ENCODE data around the gene MCTP1. TPM values are rescaled to one million over a fixed set of nuclear protein-coding genes. Genes with fewer than 3 reads are reported as not detected.

Gene MCTP1
- total RNA-seq, 1 experiment from 2014 or later: 5.6 TPM

GRCh38 chr5:95066048-95066447, 218.8 kb downstream of the MCTP1 start:
- H3K4me1 Mint-ChIP-seq: 0 out of 2 replicates have a peak, but pooled peaks cover 6% of the 10 kb centered on the region
- no peaks in the 10 kb centered on the region for H3K36me3 Mint-ChIP-seq
- H3K4me3 Mint-ChIP-seq: no peak overlapping the region
- H3K27me3 Mint-ChIP-seq (ENCODE audit: low read depth): no peaks in the 10 kb centered on the region
- DNase-seq (ENCODE audit: low spot score): no peak
- TF ChIP-seq SMAD4 (CRISPR knock-in tag; IDR thresholded peaks at IDR 0.05) (no peak), IRF2 (CRISPR knock-in tag; IDR thresholded peaks at IDR 0.05; ENCODE audit: borderline replicate concordance, low read depth) (no peak), E2F1 (CRISPR knock-in tag; IDR thresholded peaks at IDR 0.05) (no peak), ATF3 (CRISPR knock-in tag; conservative IDR thresholded peaks at IDR 0.05) (no peak), ELF4 (CRISPR knock-in tag; IDR thresholded peaks at IDR 0.05; ENCODE audit: low read depth) (no peak), ZNF219 (CRISPR knock-in tag; IDR thresholded peaks at IDR 0.05; ENCODE audit: borderline replicate concordance) (no peak), ZNF425 (CRISPR knock-in tag; conservative IDR thresholded peaks at IDR 0.05) (no peak), ZNF121 (CRISPR knock-in tag; IDR thresholded peaks at IDR 0.05) (no peak), ZNF281 (CRISPR knock-in tag; IDR thresholded peaks at IDR 0.05) (no peak), TP53 (CRISPR knock-in tag; IDR thresholded peaks at IDR 0.05) (no peak), ZNF232 (CRISPR knock-in tag; IDR thresholded peaks at IDR 0.05) (no peak)
- ChIA-PET POLR2A (no interaction called here), CTCF (no interaction called here)
- H3K9me3 Mint-ChIP-seq: peaks cover under 1% of the 10 kb centered on the region
- H3K27ac Mint-ChIP-seq: no peak overlapping the region
- ATAC-seq: no peak

- Mint-ChIP-seq H3K4me1 (0 out of 2 replicates have a peak, but pooled peaks cover 3% of the 10 kb centered on the region), H3K27ac (no peak overlapping the region), H3K4me3 (no peak overlapping the region), H3K36me3 (no peaks in the 10 kb centered on the region), H3K27me3 (ENCODE audit: low read depth) (no peaks in the 10 kb centered on the region), H3K9me3 (peaks cover 4% of the 10 kb centered on the region)
- DNase-seq (ENCODE audit: low spot score): no peak
- ChIA-PET CTCF (interaction anchor here (0.6 to 0.8 kb wide), 2 partner anchors 11 to 18 kb away, joined by 3 read pairs; no protein-coding TSS in a partner anchor), POLR2A (no interaction called here)
- ATAC-seq: peak; percentile 61
- TF ChIP-seq PREB (CRISPR knock-in tag; IDR thresholded peaks at IDR 0.05; ENCODE audit: borderline replicate concordance): no peak
- TF ChIP-seq TCF7 (CRISPR knock-in tag; IDR thresholded peaks at IDR 0.05; ENCODE audit: low read depth): no peak
- TF ChIP-seq PRDM15 (CRISPR knock-in tag; IDR thresholded peaks at IDR 0.05): no peak
- TF ChIP-seq NFATC4 (CRISPR knock-in tag; IDR thresholded peaks at IDR 0.05): no peak
- TF ChIP-seq KAT7 (CRISPR knock-in tag; IDR thresholded peaks at IDR 0.05; ENCODE audit: borderline replicate concordance): no peak
- no peak for TF ChIP-seq E2F4 (CRISPR knock-in tag; IDR thresholded peaks at IDR 0.05; ENCODE audit: borderline replicate concordance, low read depth)
- no peak for TF ChIP-seq AFF4 (CRISPR knock-in tag; IDR thresholded peaks at IDR 0.05; ENCODE audit: borderline replicate concordance)
Observed at GRCh38 chr5:95063492-95063891, 221.4 kb downstream of the MCTP1 start.

Measured in WTC11 (cell line).